Mesenchymal stem cell (in vitro differentiated cells and primary cell): ENCODE results near the gene TIMD4.
"Not testable (repeated sequence)": the region's sequence is repeated elsewhere in the genome, so short reads cannot be mapped to it uniquely, and the experiment has no call there.

ENCODE experiments used
- DNase-seq: peaks from one replicate; pipeline ENCODE4 v3.0.0-alpha.2; 2013
- H2AFZ ChIP-seq: one replicate; pipeline ENCODE4 v1.6.1; 2013; ENCODE audit warnings: low read depth, mild to moderate bottlenecking, control low read depth, inconsistent platforms, low read length, moderate library complexity
- H2AK5ac ChIP-seq: 2 replicates; pipeline ENCODE4 v1.6.1; 2013; ENCODE audit warnings: low read length, moderate library complexity, mild to moderate bottlenecking, inconsistent platforms; ENCODE audit not compliant: severe bottlenecking
- H2BK120ac ChIP-seq: one replicate; pipeline ENCODE4 v1.6.1; 2013; ENCODE audit warnings: low read depth, mild to moderate bottlenecking, inconsistent platforms, low read length, moderate library complexity
- H2BK12ac ChIP-seq, 2 experiments: one replicate each; pipeline ENCODE4 v1.6.1; 2013; ENCODE audit warnings: inconsistent platforms in 2 of 2, low read length in 2 of 2, mild to moderate bottlenecking in 2 of 2, moderate library complexity in 2 of 2, control low read depth in 1 of 2
- H2BK15ac ChIP-seq: one replicate; pipeline ENCODE4 v1.6.1; 2013; ENCODE audit warnings: mild to moderate bottlenecking, low read depth, inconsistent platforms; ENCODE audit not compliant: poor library complexity, severe bottlenecking
- H2BK5ac ChIP-seq: 2 replicates; pipeline ENCODE4 v1.6.1; 2013; ENCODE audit warnings: low read depth, mild to moderate bottlenecking, low read length, control low read depth, inconsistent platforms; ENCODE audit not compliant: poor library complexity, severe bottlenecking
- H3K14ac ChIP-seq, 2 experiments: one replicate each; pipeline ENCODE4 v1.6.1; 2013; ENCODE audit warnings: inconsistent platforms in 2 of 2, low read length in 2 of 2, control low read depth in 1 of 2, mild to moderate bottlenecking in 1 of 2, moderate library complexity in 1 of 2
- H3K18ac ChIP-seq, 2 experiments: one replicate each; pipeline ENCODE4 v1.6.1; 2013; ENCODE audit warnings: inconsistent platforms in 2 of 2, low read length in 2 of 2, control low read depth in 1 of 2, low read depth in 1 of 2, mild to moderate bottlenecking in 1 of 2
- H3K23ac ChIP-seq, 2 experiments: one replicate each; pipeline ENCODE4 v1.6.1; 2013; ENCODE audit warnings: inconsistent platforms in 2 of 2, low read length in 2 of 2, mild to moderate bottlenecking in 2 of 2, moderate library complexity in 2 of 2, control low read depth in 1 of 2
- H3K27ac ChIP-seq: 2 replicates; pipeline ENCODE4 v1.5.1; 2013; ENCODE audit warnings: mild to moderate bottlenecking, moderate library complexity, low read length, control low read depth, inconsistent platforms; ENCODE audit not compliant: poor library complexity, severe bottlenecking
- H3K27me3 ChIP-seq, 2 experiments: 2 replicates each; pipeline versions ENCODE4 v1.6.1 to v1.7.0; 2013; ENCODE audit warnings: low read length in 2 of 2, mild to moderate bottlenecking in 2 of 2, moderate library complexity in 2 of 2, control low read depth in 1 of 2, inconsistent platforms in 1 of 2; ENCODE audit not compliant: control insufficient read depth in 1 of 2, insufficient read depth in 1 of 2
- H3K36me3 ChIP-seq, 2 experiments: 2 replicates each; pipeline versions ENCODE4 v1.6.1 to v1.7.0; 2013; ENCODE audit warnings: low read length in 2 of 2, control low read depth in 1 of 2, inconsistent platforms in 1 of 2, low read depth in 1 of 2, mild to moderate bottlenecking in 1 of 2; ENCODE audit not compliant: insufficient read depth in 2 of 2, control insufficient read depth in 1 of 2
- H3K4ac ChIP-seq, 2 experiments: one replicate each; pipeline ENCODE4 v1.6.1; 2013; ENCODE audit warnings: inconsistent platforms in 2 of 2, low read length in 2 of 2, mild to moderate bottlenecking in 2 of 2, moderate library complexity in 2 of 2, control low read depth in 1 of 2, low read depth in 1 of 2
- H3K4me1 ChIP-seq: 2 replicates; pipeline ENCODE4 v1.6.1; 2013; ENCODE audit warnings: low read depth, low read length, control low read depth; ENCODE audit not compliant: control insufficient read depth, insufficient read depth
- H3K4me2 ChIP-seq: 2 replicates; pipeline ENCODE4 v1.6.1; 2013; ENCODE audit warnings: low read length, mild to moderate bottlenecking, inconsistent platforms; ENCODE audit not compliant: poor library complexity, severe bottlenecking
- H3K4me3 ChIP-seq, 2 experiments: 2 replicates each; pipeline versions ENCODE4 v1.5.1 to v1.7.0; 2013; ENCODE audit warnings: low read length in 2 of 2, mild to moderate bottlenecking in 2 of 2, control low read depth in 1 of 2, low read depth in 1 of 2; ENCODE audit not compliant: insufficient read depth in 1 of 2
- H3K79me1 ChIP-seq: replicated peaks from 2 replicates; pipeline ENCODE4 v1.6.1; 2013; ENCODE audit warnings: mild to moderate bottlenecking, control low read depth, low read length, inconsistent platforms; ENCODE audit not compliant: poor library complexity, severe bottlenecking
- H3K9ac ChIP-seq: 2 replicates; pipeline ENCODE4 v1.7.0; 2013; ENCODE audit warnings: mild to moderate bottlenecking, low read length, moderate library complexity
- H3K9me3 ChIP-seq: 2 replicates; pipeline ENCODE4 v1.7.0; 2013; ENCODE audit warnings: mild to moderate bottlenecking, low read length; ENCODE audit not compliant: control insufficient read depth
- H4K8ac ChIP-seq: one replicate; pipeline ENCODE4 v1.6.1; 2013; ENCODE audit warnings: inconsistent platforms, mild to moderate bottlenecking, low read length, moderate library complexity
- H4K91ac ChIP-seq: one replicate; pipeline ENCODE4 v1.6.1; 2013; ENCODE audit warnings: mild to moderate bottlenecking, low read length, inconsistent platforms
- WGBS: methylation state at CpG from one replicate; pipeline ENCODE4 v1.1.7; 2013; ENCODE audit warnings: mixed read lengths; 5-methylcytosine and 5-hydroxymethylcytosine counted together

Gene TIMD4

GRCh38 chr5:156971415-156971814 lies 8.4 kb upstream of the TIMD4 start:
- H4K91ac ChIP-seq: no peak overlapping the region
- no peak overlapping the region for H3K4me3 ChIP-seq
- H3K9me3 ChIP-seq: peaks cover 3% of the 10 kb centered on the region
- 85% methylated on average over 3 of the region's 3 CpGs for WGBS
- H4K8ac ChIP-seq: no peak overlapping the region
- no peak overlapping the region for H2AFZ ChIP-seq
- H2BK5ac ChIP-seq: no peak overlapping the region
- H3K36me3 ChIP-seq: no peaks in the 10 kb centered on the region
- no peak overlapping the region for H3K14ac ChIP-seq
- no peak overlapping the region for H3K27ac ChIP-seq
- no peak overlapping the region for H2BK12ac ChIP-seq
- H2BK15ac ChIP-seq: no peak overlapping the region
- no peaks in the 10 kb centered on the region for H3K79me1 ChIP-seq
- DNase-seq: no peak
- H3K4me1 ChIP-seq: peaks cover 1% of the 10 kb centered on the region
- no peak overlapping the region for H3K4ac ChIP-seq
- no peak overlapping the region for H2AK5ac ChIP-seq
- H3K27me3 ChIP-seq: no peaks in the 10 kb centered on the region
- H3K18ac ChIP-seq: no peak overlapping the region
- H2BK120ac ChIP-seq: no peak overlapping the region
- no peak overlapping the region for H3K9ac ChIP-seq
- H3K23ac ChIP-seq: no peak overlapping the region
- no peak overlapping the region for H3K4me2 ChIP-seq

GRCh38 chr5:156967386-156967785 lies 4.4 kb upstream of the TIMD4 start:
- H3K4me3 ChIP-seq, DNase-seq, H3K14ac ChIP-seq, H2AFZ ChIP-seq, H2BK5ac ChIP-seq, H3K36me3 ChIP-seq, H4K8ac ChIP-seq, H2AK5ac ChIP-seq, H3K27me3 ChIP-seq, H3K27ac ChIP-seq, H3K4me1 ChIP-seq, H3K23ac ChIP-seq, H2BK15ac ChIP-seq, H3K79me1 ChIP-seq, H2BK120ac ChIP-seq, H3K4me2 ChIP-seq, H2BK12ac ChIP-seq, H3K9ac ChIP-seq, H4K91ac ChIP-seq, H3K9me3 ChIP-seq, H3K4ac ChIP-seq, H3K18ac ChIP-seq: not testable (repeated sequence)
- 98% methylated on average over 3 of the region's 3 CpGs for WGBS

GRCh38 chr5:156956321-156956720 lies 6.7 kb downstream of the TIMD4 start:
- Histone ChIP-seq H2BK5ac (no peak overlapping the region), H2AK5ac (no peak overlapping the region), H2BK15ac (no peak overlapping the region), H3K4me3 (no peak overlapping the region), H3K4me2 (no peak overlapping the region), H3K18ac (no peak overlapping the region), H3K79me1 (no peaks in the 10 kb centered on the region), H3K4ac (no peak overlapping the region), H3K36me3 (no peaks in the 10 kb centered on the region), H3K27ac (no peak overlapping the region), H4K91ac (no peak overlapping the region), H3K9ac (no peak overlapping the region), H3K14ac (no peak overlapping the region), H3K9me3 (peaks cover under 1% of the 10 kb centered on the region), H2BK12ac (no peak overlapping the region), H3K4me1 (no peaks in the 10 kb centered on the region), H3K27me3 (no peaks in the 10 kb centered on the region), H4K8ac (no peak overlapping the region), H2AFZ (no peak overlapping the region), H3K23ac (no peak overlapping the region), H2BK120ac (no peak overlapping the region)
- DNase-seq: no peak

GRCh38 chr5:156951359-156951758 lies 11.7 kb downstream of the TIMD4 start:
- 94% methylated on average over 13 of the region's 13 CpGs for WGBS
- no peak overlapping the region for H3K14ac ChIP-seq
- H3K36me3 ChIP-seq: no peaks in the 10 kb centered on the region
- H2BK120ac ChIP-seq: no peak overlapping the region
- H2BK15ac ChIP-seq: no peak overlapping the region
- no peak overlapping the region for H3K18ac ChIP-seq
- no peak overlapping the region for H3K4me2 ChIP-seq
- no peak overlapping the region for H2AK5ac ChIP-seq
- H3K9ac ChIP-seq: no peak overlapping the region
- H4K91ac ChIP-seq: no peak overlapping the region
- no peak overlapping the region for H3K4ac ChIP-seq
- no peak overlapping the region for H4K8ac ChIP-seq
- DNase-seq: no peak
- H2BK5ac ChIP-seq: no peak overlapping the region
- no peak overlapping the region for H3K4me3 ChIP-seq
- H3K27ac ChIP-seq: no peak overlapping the region
- no peaks in the 10 kb centered on the region for H3K4me1 ChIP-seq
- no peaks in the 10 kb centered on the region for H3K79me1 ChIP-seq
- H3K23ac ChIP-seq: no peak overlapping the region
- no peak overlapping the region for H2BK12ac ChIP-seq
- H2AFZ ChIP-seq: no peak overlapping the region
- H3K9me3 ChIP-seq: peaks cover 2% of the 10 kb centered on the region
- H3K27me3 ChIP-seq: no peaks in the 10 kb centered on the region
